OCI-M2 (cell line): ENCODE data around the gene EEIG1.

Experiments used
- DNase-seq: peaks from one replicate; lab custom pipeline; 2025; ENCODE audit not compliant: unreplicated experiment; lab: John Stamatoyannopoulos, UW

Gene EEIG1

GRCh38 chr9:127942216-127943010 is 38.4 kb downstream of the EEIG1 start:
- no peak for DNase-seq

- DNase-seq = no peak
Measured at GRCh38 chr9:127941961-127942215, 38.9 kb downstream of the EEIG1 start.

GRCh38 chr9:127941062-127941960 is 39.5 kb downstream of the EEIG1 start:
- no peak for DNase-seq

GRCh38 chr9:127940593-127940992 is 40.2 kb downstream of the EEIG1 start:
- DNase-seq = no peak

- DNase-seq = no peak
Measured at GRCh38 chr9:127938298-127938690, 42.5 kb downstream of the EEIG1 start.

GRCh38 chr9:127937388-127938297 is 43.1 kb downstream of the EEIG1 start, which contains the start of gene DPM2:
Gene DPM2, minus strand, starts transcription at chr9:127937854. Its CDS starts 34 bp downstream, at chr9:127937820.
- peak; percentile 59 for DNase-seq

GRCh38 chr9:127937056-127937387 is 43.8 kb downstream of the EEIG1 start:
- DNase-seq = no peak

- no peak for DNase-seq
Measured at GRCh38 chr9:127936347-127936852, 44.4 kb downstream of the EEIG1 start.

- DNase-seq = no peak
Measured at GRCh38 chr9:127935765-127936221, 45.0 kb downstream of the EEIG1 start.

- no peak for DNase-seq
Measured at GRCh38 chr9:127934986-127935385, 45.8 kb downstream of the EEIG1 start.

- no peak for DNase-seq
Measured at GRCh38 chr9:127934248-127934647, 46.5 kb downstream of the EEIG1 start.

GRCh38 chr9:127931092-127931881 is 49.5 kb downstream of the EEIG1 start:
- DNase-seq = no peak
